ENCODE data around the gene DACH1. TPM values are rescaled to one million over a fixed set of nuclear protein-coding genes. Genes with fewer than 3 reads are reported as not detected.

Gene DACH1
- total and polyA plus RNA-seq, 9 donors = 4.3 to 11.7 (median 10.5) TPM

GRCh38 chr13:71879808-71880344, 12.9 kb upstream of the DACH1 start:
- Histone ChIP-seq H3K27me3 (ENCODE audit: control insufficient read depth, insufficient read depth, low read length) (no peaks in the 10 kb centered on the region), H3K9me3 (replicated peaks; ENCODE audit: control insufficient read depth, low read depth, low read length) (no peaks in the 10 kb centered on the region), H3K4me3 (ENCODE audit: low read length) (no peak overlapping the region), H3K4me1 (ENCODE audit: control insufficient read depth, insufficient read depth, low read length) (no peaks in the 10 kb centered on the region), H3K36me3 (ENCODE audit: control insufficient read depth, insufficient read depth, low read length) (no peaks in the 10 kb centered on the region), H3K27ac (ENCODE audit: low read length) (no peak overlapping the region)
- no CpG with 5 or more reads among the region's 6 CpGs for WGBS (ENCODE audit: insufficient coverage)
- no peak for DNase-seq

DNA sequence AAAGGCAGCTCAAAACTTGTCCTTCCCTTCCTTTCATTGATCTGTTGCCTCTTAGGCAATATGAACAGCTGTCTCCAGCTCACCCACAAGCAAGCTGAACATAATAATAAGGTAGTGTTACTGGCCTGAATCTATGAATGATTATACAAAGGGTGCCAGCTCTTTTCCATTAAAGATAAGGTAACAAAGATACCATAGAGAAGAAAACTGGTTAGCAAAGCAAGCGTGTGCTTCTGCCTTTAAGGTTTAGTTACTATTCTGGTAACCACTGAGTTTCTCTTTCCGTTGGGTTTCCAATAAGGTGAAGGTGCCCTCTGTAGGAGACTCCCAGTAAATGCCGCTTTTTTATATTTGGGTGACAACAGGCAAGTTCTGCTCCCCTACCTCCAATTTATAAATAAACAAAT, 12.1 kb upstream of the DACH1 start:
- H3K9me3 ChIP-seq (replicated peaks; ENCODE audit: control insufficient read depth, low read depth, low read length) = no peaks in the 10 kb centered on the region
- no peaks in the 10 kb centered on the region for H3K36me3 ChIP-seq (ENCODE audit: control insufficient read depth, insufficient read depth, low read length)
- H3K27ac ChIP-seq (ENCODE audit: low read length) = no peak overlapping the region
- no peaks in the 10 kb centered on the region for H3K27me3 ChIP-seq (ENCODE audit: control insufficient read depth, insufficient read depth, low read length)
- no peaks in the 10 kb centered on the region for H3K4me1 ChIP-seq (ENCODE audit: control insufficient read depth, insufficient read depth, low read length)
- peak; percentile 56 for DNase-seq
- no peak overlapping the region for H3K4me3 ChIP-seq (ENCODE audit: low read length)
- no CpG with 5 or more reads among the region's 3 CpGs for WGBS (ENCODE audit: insufficient coverage)

DNA sequence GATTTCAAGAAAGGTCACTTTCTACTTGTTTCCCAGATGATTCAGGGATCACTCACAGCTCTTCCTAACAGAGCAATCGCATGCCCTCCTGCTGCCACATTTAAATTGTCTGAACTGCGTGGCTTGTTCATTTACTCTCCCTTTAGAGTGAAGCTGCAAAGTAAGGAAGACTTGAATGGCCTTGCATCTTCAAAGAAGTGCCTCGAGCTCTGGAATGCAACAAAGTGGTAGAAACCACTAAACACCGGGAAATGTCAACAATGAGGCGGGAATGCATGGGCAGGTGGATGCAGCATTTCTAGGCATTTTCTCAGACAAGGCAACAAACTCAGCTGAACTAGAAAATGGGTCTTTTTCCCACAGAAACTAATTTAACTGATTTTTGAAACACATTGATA, 10.3 kb upstream of the DACH1 start:
- no peaks in the 10 kb centered on the region for H3K27me3 ChIP-seq (ENCODE audit: control insufficient read depth, insufficient read depth, low read length)
- no peaks in the 10 kb centered on the region for H3K4me1 ChIP-seq (ENCODE audit: control insufficient read depth, insufficient read depth, low read length)
- 73% methylated on average over 4 of the region's 5 CpGs for WGBS (ENCODE audit: insufficient coverage)
- DNase-seq = no peak
- H3K9me3 ChIP-seq (replicated peaks; ENCODE audit: control insufficient read depth, low read depth, low read length) = no peaks in the 10 kb centered on the region
- H3K4me3 ChIP-seq (ENCODE audit: low read length) = no peak overlapping the region
- H3K36me3 ChIP-seq (ENCODE audit: control insufficient read depth, insufficient read depth, low read length) = no peaks in the 10 kb centered on the region
- no peak overlapping the region for H3K27ac ChIP-seq (ENCODE audit: low read length)

DNA sequence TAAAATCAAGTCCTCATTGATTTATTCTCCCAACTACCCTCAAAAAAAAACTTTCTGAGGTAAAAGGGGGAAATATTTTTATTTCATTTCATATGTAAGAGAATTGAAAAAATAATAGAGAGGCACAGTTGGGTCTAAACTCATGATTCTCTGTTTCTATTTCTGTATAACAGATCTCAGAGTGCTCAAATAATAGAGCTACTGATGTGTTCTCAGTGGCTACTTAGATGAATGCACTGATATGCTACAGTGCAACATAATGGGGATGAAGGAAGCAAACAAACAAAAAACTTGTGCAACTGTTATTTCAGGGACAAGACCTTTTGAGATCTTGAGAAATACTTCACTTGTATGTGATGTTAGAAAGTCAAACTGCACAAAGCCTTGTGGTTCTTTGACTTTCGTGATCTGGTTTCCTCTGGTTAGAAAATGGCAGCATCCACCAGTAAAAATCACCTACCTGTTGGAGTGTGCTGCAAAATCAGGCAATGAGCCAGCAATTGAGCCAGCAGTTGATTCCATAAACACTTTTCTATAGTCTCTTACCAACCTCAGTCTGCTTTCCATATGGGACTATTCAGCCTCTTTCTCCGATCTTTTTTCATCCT, 9.7 kb upstream of the DACH1 start:
- Histone ChIP-seq H3K36me3 (ENCODE audit: control insufficient read depth, insufficient read depth, low read length) (no peaks in the 10 kb centered on the region), H3K27ac (ENCODE audit: low read length) (no peak overlapping the region), H3K4me1 (ENCODE audit: control insufficient read depth, insufficient read depth, low read length) (no peaks in the 10 kb centered on the region), H3K9me3 (replicated peaks; ENCODE audit: control insufficient read depth, low read depth, low read length) (no peaks in the 10 kb centered on the region), H3K4me3 (ENCODE audit: low read length) (no peak overlapping the region), H3K27me3 (ENCODE audit: control insufficient read depth, insufficient read depth, low read length) (no peaks in the 10 kb centered on the region)
- no peak for DNase-seq
- 75% methylated on average over 2 of the region's 2 CpGs for WGBS (ENCODE audit: insufficient coverage)

DNA sequence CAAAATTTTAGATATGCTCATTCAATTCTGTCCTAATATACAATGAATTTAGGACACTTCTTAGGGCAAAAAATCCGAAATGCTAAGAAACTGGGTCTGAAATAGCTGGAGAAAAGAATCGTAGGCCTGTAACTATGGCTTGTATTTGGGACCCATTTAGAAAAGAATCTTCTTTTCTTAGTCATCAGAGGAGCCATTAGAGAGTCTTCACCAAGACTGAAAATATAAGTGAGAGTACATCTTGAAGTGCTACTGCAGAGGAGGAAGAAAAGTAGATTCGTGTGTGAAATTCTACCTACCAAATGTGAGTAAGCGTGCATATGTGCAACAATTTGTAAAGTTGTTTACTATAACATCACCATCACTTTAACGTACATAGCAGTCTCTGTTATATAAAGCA, 8.8 kb upstream of the DACH1 start:
- DNase-seq = no peak
- H3K4me3 ChIP-seq (ENCODE audit: low read length) = no peak overlapping the region
- H3K27me3 ChIP-seq (ENCODE audit: control insufficient read depth, insufficient read depth, low read length) = no peaks in the 10 kb centered on the region
- H3K9me3 ChIP-seq (replicated peaks; ENCODE audit: control insufficient read depth, low read depth, low read length) = no peaks in the 10 kb centered on the region
- no peaks in the 10 kb centered on the region for H3K4me1 ChIP-seq (ENCODE audit: control insufficient read depth, insufficient read depth, low read length)
- no CpG with 5 or more reads among the region's 5 CpGs for WGBS (ENCODE audit: insufficient coverage)
- H3K27ac ChIP-seq (ENCODE audit: low read length) = no peak overlapping the region
- no peaks in the 10 kb centered on the region for H3K36me3 ChIP-seq (ENCODE audit: control insufficient read depth, insufficient read depth, low read length)

GRCh38 chr13:71874458-71874857, 7.5 kb upstream of the DACH1 start:
- Histone ChIP-seq H3K36me3 (ENCODE audit: control insufficient read depth, insufficient read depth, low read length) (no peaks in the 10 kb centered on the region), H3K27me3 (ENCODE audit: control insufficient read depth, insufficient read depth, low read length) (peaks cover 2% of the 10 kb centered on the region), H3K4me3 (ENCODE audit: low read length) (no peak overlapping the region), H3K4me1 (ENCODE audit: control insufficient read depth, insufficient read depth, low read length) (no peaks in the 10 kb centered on the region), H3K27ac (ENCODE audit: low read length) (no peak overlapping the region), H3K9me3 (replicated peaks; ENCODE audit: control insufficient read depth, low read depth, low read length) (no peaks in the 10 kb centered on the region)
- DNase-seq = no peak
- no CpG with 5 or more reads among the region's 2 CpGs for WGBS (ENCODE audit: insufficient coverage)

GRCh38 chr13:71873418-71874247, 6.6 kb upstream of the DACH1 start:
- Histone ChIP-seq H3K9me3 (replicated peaks; ENCODE audit: control insufficient read depth, low read depth, low read length) (no peaks in the 10 kb centered on the region), H3K27me3 (ENCODE audit: control insufficient read depth, insufficient read depth, low read length) (peaks cover 6% of the 10 kb centered on the region), H3K4me1 (ENCODE audit: control insufficient read depth, insufficient read depth, low read length) (no peaks in the 10 kb centered on the region), H3K4me3 (ENCODE audit: low read length) (no peak overlapping the region), H3K36me3 (ENCODE audit: control insufficient read depth, insufficient read depth, low read length) (no peaks in the 10 kb centered on the region), H3K27ac (ENCODE audit: low read length) (no peak overlapping the region)
- DNase-seq = no peak
- no CpG with 5 or more reads among the region's 5 CpGs for WGBS (ENCODE audit: insufficient coverage)

- Histone ChIP-seq H3K27ac (ENCODE audit: low read length) (no peak overlapping the region), H3K4me1 (ENCODE audit: control insufficient read depth, insufficient read depth, low read length) (no peaks in the 10 kb centered on the region), H3K27me3 (ENCODE audit: control insufficient read depth, insufficient read depth, low read length) (peaks cover 12% of the 10 kb centered on the region), H3K36me3 (ENCODE audit: control insufficient read depth, insufficient read depth, low read length) (no peaks in the 10 kb centered on the region), H3K4me3 (ENCODE audit: low read length) (no peak overlapping the region), H3K9me3 (replicated peaks; ENCODE audit: control insufficient read depth, low read depth, low read length) (no peaks in the 10 kb centered on the region)
- no peak for DNase-seq
- 86% methylated on average over 1 of the region's 1 CpG for WGBS (ENCODE audit: insufficient coverage)
Observed at GRCh38 chr13:71871844-71872243, 4.8 kb upstream of the DACH1 start.

DNA sequence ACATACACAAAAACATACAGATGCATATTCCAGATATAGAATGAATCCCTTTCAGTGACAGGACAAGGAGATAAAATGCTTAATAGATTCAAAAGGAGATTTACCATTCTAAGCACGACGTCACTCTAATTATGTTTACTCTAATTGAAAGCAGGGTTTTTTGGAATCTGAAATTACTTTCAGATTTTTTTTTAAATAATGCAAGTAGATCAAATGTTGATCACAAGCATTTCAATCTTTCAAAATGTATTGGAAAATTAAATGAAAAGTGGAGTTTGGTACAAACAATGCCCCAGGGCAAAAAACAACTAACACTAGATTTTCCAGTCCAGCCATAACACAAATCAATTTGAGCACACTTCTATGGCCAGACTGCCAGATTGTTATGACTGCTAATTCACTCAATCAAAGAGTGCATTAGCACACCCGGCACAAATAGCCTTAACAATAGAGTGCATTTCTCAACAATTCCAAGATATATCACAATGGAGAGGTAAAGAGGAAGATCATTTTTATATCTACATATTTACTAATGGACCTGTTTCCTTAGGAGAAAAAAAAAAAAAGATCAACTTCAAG, 4.3 kb upstream of the DACH1 start:
- no CpG with 5 or more reads among the region's 3 CpGs for WGBS (ENCODE audit: insufficient coverage)

DNA sequence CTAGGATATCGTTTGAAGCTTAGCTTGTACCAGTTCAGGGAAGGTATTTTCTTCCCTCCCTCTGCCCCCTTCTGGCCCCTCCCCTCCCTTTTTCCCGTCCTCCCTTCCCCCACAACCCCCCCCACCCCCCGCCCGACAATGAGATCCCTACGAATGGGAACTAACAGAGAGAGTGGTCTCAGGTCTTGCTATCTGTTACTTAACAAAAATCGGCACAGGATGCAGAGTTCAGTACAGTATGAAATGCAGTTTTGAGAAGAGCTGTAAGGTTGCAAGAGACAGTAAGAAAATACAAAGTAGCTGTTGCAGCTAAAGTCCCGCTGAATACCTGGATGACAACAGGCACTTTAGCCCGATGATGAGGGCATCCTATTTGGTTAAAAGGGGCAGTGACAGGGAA, 3.1 kb upstream of the DACH1 start:
- Histone ChIP-seq H3K4me3 (ENCODE audit: low read length) (no peak overlapping the region), H3K4me1 (ENCODE audit: control insufficient read depth, insufficient read depth, low read length) (peaks cover 3% of the 10 kb centered on the region), H3K27me3 (ENCODE audit: control insufficient read depth, insufficient read depth, low read length) (peaks cover 24% of the 10 kb centered on the region), H3K36me3 (ENCODE audit: control insufficient read depth, insufficient read depth, low read length) (no peaks in the 10 kb centered on the region), H3K9me3 (replicated peaks; ENCODE audit: control insufficient read depth, low read depth, low read length) (no peaks in the 10 kb centered on the region), H3K27ac (ENCODE audit: low read length) (no peak overlapping the region)
- no peak for DNase-seq
- 44% methylated on average over 2 of the region's 8 CpGs for WGBS (ENCODE audit: insufficient coverage)

More for the DNA sequence above, 4.3 kb upstream of the DACH1 start:
- peaks cover 2% of the 10 kb centered on the region for H3K4me1 ChIP-seq (ENCODE audit: control insufficient read depth, insufficient read depth, low read length)
- H3K27me3 ChIP-seq (ENCODE audit: control insufficient read depth, insufficient read depth, low read length) = peaks cover 15% of the 10 kb centered on the region
- no peak for DNase-seq
- no peaks in the 10 kb centered on the region for H3K36me3 ChIP-seq (ENCODE audit: control insufficient read depth, insufficient read depth, low read length)
- no peak overlapping the region for H3K4me3 ChIP-seq (ENCODE audit: low read length)
- no peaks in the 10 kb centered on the region for H3K9me3 ChIP-seq (replicated peaks; ENCODE audit: control insufficient read depth, low read depth, low read length)
- no peak overlapping the region for H3K27ac ChIP-seq (ENCODE audit: low read length)

Measured in muscle of leg (tissue), 11 donors.